Smooth muscle cell (in vitro differentiated cells): Measurements from ENCODE around the gene RRP36. TPM values are rescaled to one million over a fixed set of nuclear protein-coding genes. Genes with fewer than 3 reads are reported as not detected.

ENCODE experiments used
- DNase-seq: peaks from one replicate; lab custom pipeline; 2025; ENCODE audit not compliant: unreplicated experiment; lab: John Stamatoyannopoulos, UW
- H2AFZ ChIP-seq: fragments of 200-600 bp; sonication (generic); 2 replicates; pipeline ENCODE4 v1.6.0; 2016; ENCODE audit warnings: antibody characterized with exemption, low read depth, mild to moderate bottlenecking
- H3F3A ChIP-seq: fragments of 200-600 bp; sonication (generic); 2 replicates; pipeline ENCODE4 v1.6.0; 2017; ENCODE audit warnings: antibody characterized with exemption, low read depth
- H3K27ac ChIP-seq: fragments of 200-600 bp; sonication (generic); 2 replicates; pipeline ENCODE4 v1.5.1; 2016; ENCODE audit warnings: low read depth, mild to moderate bottlenecking
- H3K27me3 ChIP-seq: fragments of 200-600 bp; sonication (generic); 2 replicates; pipeline ENCODE4 v1.6.1; 2016; ENCODE audit warnings: low read depth, mild to moderate bottlenecking
- H3K36me3 ChIP-seq: fragments of 200-600 bp; sonication (generic); 2 replicates; pipeline ENCODE4 v1.5.1; 2016; ENCODE audit warnings: low read depth
- H3K4me1 ChIP-seq: fragments of 200-600 bp; sonication (generic); 2 replicates; pipeline ENCODE4 v1.5.1; 2016; ENCODE audit warnings: low read depth
- H3K4me2 ChIP-seq: fragments of 200-600 bp; sonication (generic); 2 replicates; pipeline ENCODE4 v1.6.0; 2016; ENCODE audit warnings: mild to moderate bottlenecking
- H3K4me3 ChIP-seq: fragments of 200-600 bp; sonication (generic); 2 replicates; pipeline ENCODE4 v1.5.1; 2016; ENCODE audit warnings: mild to moderate bottlenecking
- H3K79me2 ChIP-seq: fragments of 200-600 bp; sonication (generic); 2 replicates; pipeline ENCODE4 v1.6.0; 2016; ENCODE audit warnings: low read depth, mild to moderate bottlenecking
- H3K9ac ChIP-seq: fragments of 200-600 bp; sonication (generic); 2 replicates; pipeline ENCODE4 v1.6.0; 2016; ENCODE audit warnings: low read depth
- H3K9me3 ChIP-seq: fragments of 200-600 bp; sonication (generic); replicated peaks from 2 replicates; pipeline ENCODE4 v1.5.1; 2016; ENCODE audit warnings: low read depth
- H4K20me1 ChIP-seq: fragments of 200-600 bp; sonication (generic); 2 replicates; pipeline ENCODE4 v1.6.0; 2016; ENCODE audit warnings: low read depth
- CTCF ChIP-seq: fragments of 200-600 bp; sonication (generic); IDR thresholded peaks from 2 replicates; pipeline ENCODE4 v1.5.1; 2017; ENCODE audit warnings: borderline replicate concordance, mild to moderate bottlenecking, antibody characterized with exemption; ENCODE audit not compliant: insufficient read depth, poor library complexity, severe bottlenecking
- WGBS: methylation state at CpG from one replicate; pipeline ENCODE4 v1.1.7; 2016; ENCODE audit warnings: low lambda C conversion rate; 5-methylcytosine and 5-hydroxymethylcytosine counted together
- polyA plus RNA-seq: library from polyadenylated mRNA; unstranded; fragments of >200 nt; fragmentation: Nextera tagmentation; extraction: Ambion mirVana; gene quantifications from 2 replicates; pipeline ENCODE4 v1.2.1, GENCODE V29; 2016
- total RNA-seq: library from RNA; depleted of rRNA; stranded (reverse); fragments of >200 nt; gene quantifications from 2 replicates; pipeline ENCODE4 v1.2.3, GENCODE V29; 2014

The RRP36 gene
- total and polyA plus RNA-seq, 2 experiments from 2014 or later, result 64.8 to 72.7 TPM

DNA sequence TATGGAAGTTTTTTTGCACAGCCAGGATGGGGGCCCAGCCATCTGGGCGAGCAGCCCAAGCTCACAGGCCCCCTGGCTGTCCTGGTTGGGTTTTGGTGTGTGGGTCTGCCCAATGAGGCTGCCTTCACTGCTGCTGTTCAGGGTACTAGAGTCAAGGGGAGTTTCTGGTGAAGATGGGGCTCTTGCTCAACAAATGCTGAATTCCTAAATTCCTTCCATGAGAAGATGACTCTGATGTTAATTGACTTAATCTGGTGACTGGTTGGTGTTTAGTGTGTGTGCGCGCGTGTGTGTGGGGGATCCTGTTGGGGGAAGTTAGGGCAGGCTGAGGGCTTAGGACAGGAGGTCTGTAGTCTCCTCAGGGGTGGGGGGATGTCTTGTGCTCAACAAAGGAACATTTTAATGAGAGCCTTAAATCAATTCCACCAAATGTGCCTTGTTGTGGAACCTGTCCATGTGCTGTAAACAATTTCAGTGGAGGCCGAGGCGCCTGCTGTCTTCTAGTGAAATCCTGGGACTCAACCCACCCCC lies 56.6 kb downstream of the RRP36 start:
- DNase-seq, result no peak
- H3K9ac ChIP-seq, result peak overlapping the region; percentile 95

DNA sequence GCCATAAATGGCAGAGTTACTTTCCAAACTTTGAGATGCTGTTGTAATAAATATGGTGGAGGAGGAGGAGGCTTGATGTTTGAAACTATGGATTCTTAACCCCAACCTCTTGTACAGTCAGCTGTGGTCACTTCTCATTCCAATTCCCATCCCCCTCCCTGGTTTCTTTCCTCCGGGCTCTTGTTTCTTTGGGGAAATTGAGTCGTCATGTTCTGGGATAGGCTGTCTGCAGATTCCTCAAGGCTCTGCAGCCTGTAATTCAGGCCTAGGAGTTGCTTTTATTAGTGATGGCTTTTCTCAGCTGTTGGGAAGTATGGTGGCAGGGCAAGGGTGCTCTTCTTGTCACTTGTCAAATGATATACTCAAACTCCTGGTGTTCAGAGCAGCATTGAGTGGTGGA lies 57.3 kb downstream of the RRP36 start:
- Histone ChIP-seq H3K4me2 (peak overlapping the region; percentile 97), H3K79me2 (peaks cover 78% of the 10 kb centered on the region), H3K9ac (peak overlapping the region; percentile 95), H3K36me3 (no peaks in the 10 kb centered on the region), H3K27me3 (no peaks in the 10 kb centered on the region), H3K4me3 (peak overlapping the region; percentile 99), H3K27ac (peak overlapping the region; percentile 97), H3K9me3 (no peaks in the 10 kb centered on the region), H4K20me1 (peaks cover 69% of the 10 kb centered on the region), H3F3A (peaks cover 41% of the 10 kb centered on the region), H3K4me1 (peaks cover 22% of the 10 kb centered on the region), H2AFZ (no peak overlapping the region)
- no peak for TF ChIP-seq CTCF
- 5% methylated on average over 2 of the region's 2 CpGs for WGBS
- DNase-seq, result no peak

More for the DNA sequence above, 56.6 kb downstream of the RRP36 start:
- peaks cover 72% of the 10 kb centered on the region for H3K79me2 ChIP-seq
- H3F3A ChIP-seq, result peaks cover 43% of the 10 kb centered on the region
- H3K27me3 ChIP-seq, result no peaks in the 10 kb centered on the region
- 9% methylated on average over 6 of the region's 6 CpGs for WGBS
- H3K4me1 ChIP-seq, result peaks cover 20% of the 10 kb centered on the region
- no peaks in the 10 kb centered on the region for H3K36me3 ChIP-seq
- H2AFZ ChIP-seq, result no peak overlapping the region
- no peak for TF ChIP-seq CTCF
- peak overlapping the region; percentile 99 for H3K4me3 ChIP-seq
- H4K20me1 ChIP-seq, result peaks cover 63% of the 10 kb centered on the region
- H3K27ac ChIP-seq, result peak overlapping the region; percentile 97
- peak overlapping the region; percentile 97 for H3K4me2 ChIP-seq
- H3K9me3 ChIP-seq, result no peaks in the 10 kb centered on the region

Other genes starting within 250 kb of the RRP36 start
- 7.2 and 7.9 TPM in 2 replicates for gene BICRAL, start 239.6 kb upstream of the RRP36 start, total RNA-seq
- 1.4 and 2.7 TPM in 2 replicates for gene BICRAL, start 239.6 kb upstream of the RRP36 start, polyA plus RNA-seq
- 64.0 and 75.4 TPM in 2 replicates for gene RPL7L1, start 142.0 kb upstream of the RRP36 start, total RNA-seq
- 51.7 and 57.6 TPM in 2 replicates for gene RPL7L1, start 142.0 kb upstream of the RRP36 start, polyA plus RNA-seq
- not detected in 2 replicates for gene PTCRA, start 105.6 kb upstream of the RRP36 start, total RNA-seq
- gene PTCRA, start 105.6 kb upstream of the RRP36 start, polyA plus RNA-seq, result not detected in 2 replicates
- 16.3 and 20.5 TPM in 2 replicates for gene CNPY3, start 92.1 kb upstream of the RRP36 start, total RNA-seq
- gene CNPY3, start 92.1 kb upstream of the RRP36 start, polyA plus RNA-seq, result 42.6 and 51.4 TPM in 2 replicates
- not detected in 2 replicates for gene GNMT, start 60.9 kb upstream of the RRP36 start, total RNA-seq
- gene GNMT, start 60.9 kb upstream of the RRP36 start, polyA plus RNA-seq, result 0.17 TPM in 1 of 2 replicates, not detected in the other
- gene PEX6, start 42.4 kb upstream of the RRP36 start, total RNA-seq, result 9.7 and 11.3 TPM in 2 replicates
- gene PEX6, start 42.4 kb upstream of the RRP36 start, polyA plus RNA-seq, result 23.4 and 24.6 TPM in 2 replicates
- 33.4 and 51.3 TPM in 2 replicates for gene PPP2R5D, start 37.1 kb upstream of the RRP36 start, total RNA-seq
- gene PPP2R5D, start 37.1 kb upstream of the RRP36 start, polyA plus RNA-seq, result 44.1 and 46.4 TPM in 2 replicates
- gene MEA1, start 7.7 kb upstream of the RRP36 start, total RNA-seq, result 71.3 and 86.7 TPM in 2 replicates
- gene MEA1, start 7.7 kb upstream of the RRP36 start, polyA plus RNA-seq, result 154 and 161 TPM in 2 replicates
- gene KLHDC3, start 7.4 kb upstream of the RRP36 start, total RNA-seq, result 51.5 and 61.8 TPM in 2 replicates
- 102 and 113 TPM in 2 replicates for gene KLHDC3, start 7.4 kb upstream of the RRP36 start, polyA plus RNA-seq
- 36.9 and 51.4 TPM in 2 replicates for gene CUL7, start 32.2 kb downstream of the RRP36 start, total RNA-seq
- 48.7 and 49.6 TPM in 2 replicates for gene CUL7, start 32.2 kb downstream of the RRP36 start, polyA plus RNA-seq
- 16.4 and 24.0 TPM in 2 replicates for gene MRPL2, start 37.8 kb downstream of the RRP36 start, total RNA-seq
- gene MRPL2, start 37.8 kb downstream of the RRP36 start, polyA plus RNA-seq, result 112 and 125 TPM in 2 replicates
- gene KLC4, start 38.0 kb downstream of the RRP36 start, total RNA-seq, result 13.2 and 20.0 TPM in 2 replicates
- gene KLC4, start 38.0 kb downstream of the RRP36 start, polyA plus RNA-seq, result 25.3 and 25.7 TPM in 2 replicates
- gene PTK7, start 54.7 kb downstream of the RRP36 start, total RNA-seq, result 376 and 417 TPM in 2 replicates
- 596 and 598 TPM in 2 replicates for gene PTK7, start 54.7 kb downstream of the RRP36 start, polyA plus RNA-seq
- 20.6 and 22.9 TPM in 2 replicates for gene SRF, start 149.6 kb downstream of the RRP36 start, total RNA-seq
- 6.8 and 9.3 TPM in 2 replicates for gene SRF, start 149.6 kb downstream of the RRP36 start, polyA plus RNA-seq
- gene CUL9, start 160.6 kb downstream of the RRP36 start, total RNA-seq, result 18.8 and 22.3 TPM in 2 replicates
- 13.9 and 37.1 TPM in 2 replicates for gene CUL9, start 160.6 kb downstream of the RRP36 start, polyA plus RNA-seq
- gene DNPH1, start 207.9 kb downstream of the RRP36 start, total RNA-seq, result 18.4 and 33.8 TPM in 2 replicates
- gene DNPH1, start 207.9 kb downstream of the RRP36 start, polyA plus RNA-seq, result 82.1 and 82.4 TPM in 2 replicates
- gene TTBK1, start 221.9 kb downstream of the RRP36 start, total RNA-seq, result not detected in 2 replicates
- gene TTBK1, start 221.9 kb downstream of the RRP36 start, polyA plus RNA-seq, result 0.17 TPM in 1 of 2 replicates, not detected in the other